ENCODE data around the gene RAP2B. TPM values are rescaled to one million over a fixed set of nuclear protein-coding genes. Genes with fewer than 3 reads are reported as not detected.
"Not testable (repeated sequence)": the region's sequence is repeated elsewhere in the genome, so short reads cannot be mapped to it uniquely, and the experiment has no call there.

The RAP2B gene
- total and polyA plus RNA-seq, 2 donors = 10.3 to 12.3 TPM

GRCh38 chr3:153137626-153138025 lies 24.4 kb upstream of the RAP2B start:
- Histone ChIP-seq H3K9me3 (ENCODE audit: control insufficient read depth in 2 of 2, insufficient read depth in 1 of 2, low read length in 1 of 2) (no peaks in the 10 kb centered on the region), H3K36me3 (ENCODE audit: control insufficient read depth in 2 of 2, insufficient read depth in 2 of 2, low read length in 1 of 2) (no peaks in the 10 kb centered on the region), H3K27me3 (ENCODE audit: control insufficient read depth in 2 of 2, insufficient read depth in 1 of 2, low read length in 1 of 2) (no peaks in the 10 kb centered on the region), H3K4me3 (ENCODE audit: low read length in 2 of 2) (no peak overlapping the region), H3K4me1 (ENCODE audit: control insufficient read depth in 2 of 2, insufficient read depth in 2 of 2, low read length in 2 of 2) (no peaks in the 10 kb centered on the region), H3K27ac (ENCODE audit: low read depth in 1 of 2, low read length in 1 of 2) (no peak overlapping the region)
- 58% methylated on average over 2 of the region's 2 CpGs for WGBS
- DNase-seq (ENCODE audit: low read depth in 6 of 9, low spot score in 9 of 9) = no peak

- H3K27ac ChIP-seq (ENCODE audit: low read depth in 1 of 2, low read length in 1 of 2) = no peak overlapping the region
- H3K36me3 ChIP-seq (ENCODE audit: control insufficient read depth in 2 of 2, insufficient read depth in 2 of 2, low read length in 1 of 2) = no peaks in the 10 kb centered on the region
- 87% methylated on average over 5 of the region's 5 CpGs for WGBS
- peak in 1 of 9 donors; percentile 34 for DNase-seq (ENCODE audit: low read depth in 6 of 9, low spot score in 9 of 9)
- H3K27me3 ChIP-seq (ENCODE audit: control insufficient read depth in 2 of 2, insufficient read depth in 1 of 2, low read length in 1 of 2) = no peaks in the 10 kb centered on the region
- H3K9me3 ChIP-seq (ENCODE audit: control insufficient read depth in 2 of 2, insufficient read depth in 1 of 2, low read length in 1 of 2) = no peaks in the 10 kb centered on the region
- H3K4me1 ChIP-seq (ENCODE audit: control insufficient read depth in 2 of 2, insufficient read depth in 2 of 2, low read length in 2 of 2) = no peaks in the 10 kb centered on the region
- no peak overlapping the region for H3K4me3 ChIP-seq (ENCODE audit: low read length in 2 of 2)
Measured at GRCh38 chr3:153138276-153139210, 23.5 kb upstream of the RAP2B start.

GRCh38 chr3:153142961-153143360 lies 19.1 kb upstream of the RAP2B start:
- WGBS = 92% methylated on average over 1 of the region's 1 CpG
- Histone ChIP-seq H3K9me3 (ENCODE audit: control insufficient read depth in 2 of 2, insufficient read depth in 1 of 2, low read length in 1 of 2) (no peaks in the 10 kb centered on the region), H3K4me3 (ENCODE audit: low read length in 2 of 2) (no peak overlapping the region), H3K27ac (ENCODE audit: low read depth in 1 of 2, low read length in 1 of 2) (no peak overlapping the region), H3K36me3 (ENCODE audit: control insufficient read depth in 2 of 2, insufficient read depth in 2 of 2, low read length in 1 of 2) (no peaks in the 10 kb centered on the region), H3K27me3 (ENCODE audit: control insufficient read depth in 2 of 2, insufficient read depth in 1 of 2, low read length in 1 of 2) (no peaks in the 10 kb centered on the region), H3K4me1 (ENCODE audit: control insufficient read depth in 2 of 2, insufficient read depth in 2 of 2, low read length in 2 of 2) (no peaks in the 10 kb centered on the region)
- DNase-seq (ENCODE audit: low read depth in 6 of 9, low spot score in 9 of 9) = no peak

GRCh38 chr3:153144071-153144470 lies 18.0 kb upstream of the RAP2B start:
- Histone ChIP-seq H3K9me3 (ENCODE audit: control insufficient read depth in 2 of 2, insufficient read depth in 1 of 2, low read length in 1 of 2) (no peaks in the 10 kb centered on the region), H3K27ac (ENCODE audit: low read depth in 1 of 2, low read length in 1 of 2) (no peak overlapping the region), H3K27me3 (ENCODE audit: control insufficient read depth in 2 of 2, insufficient read depth in 1 of 2, low read length in 1 of 2) (no peaks in the 10 kb centered on the region), H3K36me3 (ENCODE audit: control insufficient read depth in 2 of 2, insufficient read depth in 2 of 2, low read length in 1 of 2) (no peaks in the 10 kb centered on the region), H3K4me3 (ENCODE audit: low read length in 2 of 2) (no peak overlapping the region), H3K4me1 (ENCODE audit: control insufficient read depth in 2 of 2, insufficient read depth in 2 of 2, low read length in 2 of 2) (no peaks in the 10 kb centered on the region)
- DNase-seq (ENCODE audit: low read depth in 6 of 9, low spot score in 9 of 9) = no peak
- 89% methylated on average over 1 of the region's 1 CpG for WGBS

- H3K27ac ChIP-seq (ENCODE audit: low read depth in 1 of 2, low read length in 1 of 2) = no peak overlapping the region
- H3K27me3 ChIP-seq (ENCODE audit: control insufficient read depth in 2 of 2, insufficient read depth in 1 of 2, low read length in 1 of 2) = no peaks in the 10 kb centered on the region
- no peaks in the 10 kb centered on the region for H3K4me1 ChIP-seq (ENCODE audit: control insufficient read depth in 2 of 2, insufficient read depth in 2 of 2, low read length in 2 of 2)
- 95% methylated on average over 1 of the region's 1 CpG for WGBS
- no peak overlapping the region for H3K4me3 ChIP-seq (ENCODE audit: low read length in 2 of 2)
- no peaks in the 10 kb centered on the region for H3K9me3 ChIP-seq (ENCODE audit: control insufficient read depth in 2 of 2, insufficient read depth in 1 of 2, low read length in 1 of 2)
- H3K36me3 ChIP-seq (ENCODE audit: control insufficient read depth in 2 of 2, insufficient read depth in 2 of 2, low read length in 1 of 2) = no peaks in the 10 kb centered on the region
- no peak for DNase-seq (ENCODE audit: low read depth in 6 of 9, low spot score in 9 of 9)
Measured at GRCh38 chr3:153144779-153145178, 17.2 kb upstream of the RAP2B start.

- H3K4me1 ChIP-seq (ENCODE audit: control insufficient read depth in 2 of 2, insufficient read depth in 2 of 2, low read length in 2 of 2) = no peaks in the 10 kb centered on the region
- H3K9me3 ChIP-seq (ENCODE audit: control insufficient read depth in 2 of 2, insufficient read depth in 1 of 2, low read length in 1 of 2) = no peaks in the 10 kb centered on the region
- H3K36me3 ChIP-seq (ENCODE audit: control insufficient read depth in 2 of 2, insufficient read depth in 2 of 2, low read length in 1 of 2) = no peaks in the 10 kb centered on the region
- no peak overlapping the region for H3K4me3 ChIP-seq (ENCODE audit: low read length in 2 of 2)
- no peaks in the 10 kb centered on the region for H3K27me3 ChIP-seq (ENCODE audit: control insufficient read depth in 2 of 2, insufficient read depth in 1 of 2, low read length in 1 of 2)
- no peak overlapping the region for H3K27ac ChIP-seq (ENCODE audit: low read depth in 1 of 2, low read length in 1 of 2)
- DNase-seq (ENCODE audit: low read depth in 6 of 9, low spot score in 9 of 9) = no peak
Measured at GRCh38 chr3:153145454-153145853, 16.6 kb upstream of the RAP2B start.

GRCh38 chr3:153146191-153147053 lies 15.6 kb upstream of the RAP2B start:
- 98% methylated on average over 6 of the region's 6 CpGs for WGBS
- no peak for DNase-seq (ENCODE audit: low read depth in 6 of 9, low spot score in 9 of 9)
- H3K9me3 ChIP-seq (ENCODE audit: control insufficient read depth in 2 of 2, insufficient read depth in 1 of 2, low read length in 1 of 2) = no peaks in the 10 kb centered on the region
- no peak overlapping the region for H3K27ac ChIP-seq (ENCODE audit: low read depth in 1 of 2, low read length in 1 of 2)
- no peaks in the 10 kb centered on the region for H3K4me1 ChIP-seq (ENCODE audit: control insufficient read depth in 2 of 2, insufficient read depth in 2 of 2, low read length in 2 of 2)
- H3K4me3 ChIP-seq (ENCODE audit: low read length in 2 of 2) = no peak overlapping the region
- H3K36me3 ChIP-seq (ENCODE audit: control insufficient read depth in 2 of 2, insufficient read depth in 2 of 2, low read length in 1 of 2) = no peaks in the 10 kb centered on the region
- H3K27me3 ChIP-seq (ENCODE audit: control insufficient read depth in 2 of 2, insufficient read depth in 1 of 2, low read length in 1 of 2) = no peaks in the 10 kb centered on the region

- Histone ChIP-seq H3K4me1 (ENCODE audit: control insufficient read depth in 2 of 2, insufficient read depth in 2 of 2, low read length in 2 of 2) (no peaks in the 10 kb centered on the region), H3K9me3 (ENCODE audit: control insufficient read depth in 2 of 2, insufficient read depth in 1 of 2, low read length in 1 of 2) (peaks cover 0 to 3% of the 10 kb centered on the region in 2 donors), H3K36me3 (ENCODE audit: control insufficient read depth in 2 of 2, insufficient read depth in 2 of 2, low read length in 1 of 2) (no peaks in the 10 kb centered on the region), H3K27ac (ENCODE audit: low read depth in 1 of 2, low read length in 1 of 2) (no peak overlapping the region), H3K4me3 (ENCODE audit: low read length in 2 of 2) (no peak overlapping the region), H3K27me3 (ENCODE audit: control insufficient read depth in 2 of 2, insufficient read depth in 1 of 2, low read length in 1 of 2) (no peaks in the 10 kb centered on the region)
- no peak for DNase-seq (ENCODE audit: low read depth in 6 of 9, low spot score in 9 of 9)
- WGBS = 84% methylated on average over 2 of the region's 2 CpGs
Measured at GRCh38 chr3:153150991-153151390, 11.0 kb upstream of the RAP2B start.

- not testable (repeated sequence) for H3K27me3 ChIP-seq (ENCODE audit: control insufficient read depth in 2 of 2, insufficient read depth in 1 of 2, low read length in 1 of 2)
- 98% methylated on average over 29 of the region's 29 CpGs for WGBS
Measured at GRCh38 chr3:153155786-153156185, 6.2 kb upstream of the RAP2B start.

More at GRCh38 chr3:153155786-153156185, 6.2 kb upstream of the RAP2B start:
- not testable (repeated sequence) for H3K36me3 ChIP-seq (ENCODE audit: control insufficient read depth in 2 of 2, insufficient read depth in 2 of 2, low read length in 1 of 2); H3K9me3 ChIP-seq (ENCODE audit: control insufficient read depth in 2 of 2, insufficient read depth in 1 of 2, low read length in 1 of 2); H3K4me3 ChIP-seq (ENCODE audit: low read length in 2 of 2); H3K27ac ChIP-seq (ENCODE audit: low read depth in 1 of 2, low read length in 1 of 2); DNase-seq (ENCODE audit: low read depth in 6 of 9, low spot score in 9 of 9); H3K4me1 ChIP-seq (ENCODE audit: control insufficient read depth in 2 of 2, insufficient read depth in 2 of 2, low read length in 2 of 2)

All from thymus (tissue), 11 donors.